HS-27A (cell line): Measurements from ENCODE around the gene CBS.
"Not testable (repeated sequence)": the region's sequence is repeated elsewhere in the genome, so short reads cannot be mapped to it uniquely, and the experiment has no call there.

Experiments
- DNase-seq: peaks from one replicate; pipeline ENCODE4 v3.0.0-alpha.2; 2012; ENCODE audit warnings: low read depth, missing footprints

CBS gene

GRCh38 chr21:43068065-43068464 is 7.6 kb downstream of the CBS start:
- not testable (repeated sequence) for DNase-seq

- DNase-seq: not testable (repeated sequence)
Measured at GRCh38 chr21:43066690-43067089, 8.9 kb downstream of the CBS start.

GRCh38 chr21:43065991-43066390 is 9.6 kb downstream of the CBS start:
- not testable (repeated sequence) for DNase-seq

GRCh38 chr21:43064265-43064917 is 11.2 kb downstream of the CBS start:
- not testable (repeated sequence) for DNase-seq

GRCh38 chr21:43062955-43063664 is 12.5 kb downstream of the CBS start:
- not testable (repeated sequence) for DNase-seq

GRCh38 chr21:43053112-43053511 is 22.5 kb downstream of the CBS start:
- DNase-seq: not testable (repeated sequence)

GRCh38 chr21:43045876-43046821 is 29.5 kb downstream of the CBS start:
- not testable (repeated sequence) for DNase-seq

GRCh38 chr21:43045165-43045875 is 30.3 kb downstream of the CBS start:
- not testable (repeated sequence) for DNase-seq

GRCh38 chr21:43044547-43044946 is 31.1 kb downstream of the CBS start:
- DNase-seq: not testable (repeated sequence)

- DNase-seq: not testable (repeated sequence)
Measured at GRCh38 chr21:43043291-43043690, 32.3 kb downstream of the CBS start.

GRCh38 chr21:43042169-43042568 is 33.5 kb downstream of the CBS start:
- DNase-seq: not testable (repeated sequence)

GRCh38 chr21:43038659-43039044 is 37.0 kb downstream of the CBS start:
- not testable (repeated sequence) for DNase-seq

- DNase-seq: not testable (repeated sequence)
Measured at GRCh38 chr21:43037918-43038658, 37.5 kb downstream of the CBS start.

- not testable (repeated sequence) for DNase-seq
Measured at GRCh38 chr21:43036889-43037288, 38.7 kb downstream of the CBS start.

GRCh38 chr21:43034826-43035225 is 40.8 kb downstream of the CBS start:
- no peak for DNase-seq

GRCh38 chr21:43034101-43034500 is 41.5 kb downstream of the CBS start:
- DNase-seq: no peak

- DNase-seq: no peak
Measured at GRCh38 chr21:43031121-43031619, 44.5 kb downstream of the CBS start.

GRCh38 chr21:43029785-43030184 is 45.9 kb downstream of the CBS start:
- DNase-seq: no peak

- DNase-seq: no peak
Measured at GRCh38 chr21:43027846-43028731, 47.5 kb downstream of the CBS start.
